Neural progenitor cell (in vitro differentiated cells): Measurements from ENCODE around the gene FFAR1. TPM values are rescaled to one million over a fixed set of nuclear protein-coding genes. Genes with fewer than 3 reads are reported as not detected.
A peak's percentile ranks its signal among the peaks of the same experiment; 100 is the strongest.

Experiments used
- DNase-seq: peaks from one replicate; pipeline ENCODE4 v3.0.0-alpha.2; 2016; ENCODE audit warnings: low spot score
- H2AFZ ChIP-seq: fragments of 200-600 bp; sonication (generic); replicated peaks from 2 replicates; pipeline ENCODE4 v1.6.1; 2016; ENCODE audit warnings: antibody characterized with exemption
- H3F3A ChIP-seq: fragments of 200-600 bp; sonication (generic); 2 replicates; pipeline ENCODE4 v1.6.1; 2016; ENCODE audit warnings: antibody characterized with exemption, low read depth
- H3K27ac ChIP-seq: fragments of 200-600 bp; sonication (generic); 2 replicates; pipeline ENCODE4 v1.5.1; 2016; ENCODE audit warnings: mild to moderate bottlenecking
- H3K27me3 ChIP-seq: fragments of 200-600 bp; sonication (generic); 2 replicates; pipeline ENCODE4 v1.6.1; 2016; ENCODE audit warnings: mild to moderate bottlenecking, moderate library complexity
- H3K36me3 ChIP-seq: fragments of 200-600 bp; sonication (generic); 2 replicates; pipeline ENCODE4 v1.5.1; 2016
- H3K4me1 ChIP-seq: fragments of 200-600 bp; sonication (generic); 2 replicates; pipeline ENCODE4 v1.6.1; 2016; ENCODE audit warnings: mixed run types
- H3K4me2 ChIP-seq: fragments of 200-600 bp; sonication (generic); 2 replicates; pipeline ENCODE4 v1.6.1; 2016
- H3K4me3 ChIP-seq: fragments of 200-600 bp; sonication (generic); 2 replicates; pipeline ENCODE4 v1.5.1; 2016
- H3K79me2 ChIP-seq: fragments of 200-600 bp; sonication (generic); 2 replicates; pipeline ENCODE4 v1.6.1; 2016; ENCODE audit warnings: low read depth
- H3K9ac ChIP-seq: fragments of 200-600 bp; sonication (generic); 2 replicates; pipeline ENCODE4 v1.6.1; 2016
- H3K9me3 ChIP-seq: fragments of 200-600 bp; sonication (generic); 2 replicates; pipeline ENCODE4 v1.5.1; 2016; ENCODE audit warnings: low read depth
- H4K20me1 ChIP-seq: fragments of 200-600 bp; sonication (generic); 2 replicates; pipeline ENCODE4 v1.6.1; 2016; ENCODE audit warnings: low read depth
- H3K27ac Mint-ChIP-seq: 3 replicates; pipeline ENCODE4 v1.8.0; 2021; ENCODE audit warnings: mixed read lengths
- H3K27me3 Mint-ChIP-seq: 2 replicates; pipeline ENCODE4 v1.8.0; 2022; ENCODE audit warnings: low read depth, mild to moderate bottlenecking, inconsistent platforms, moderate library complexity, mixed read lengths; ENCODE audit not compliant: insufficient read depth
- H3K36me3 Mint-ChIP-seq: 3 replicates; pipeline ENCODE4 v1.8.0; 2021; ENCODE audit warnings: mixed read lengths
- H3K4me1 Mint-ChIP-seq: 3 replicates; pipeline ENCODE4 v1.8.0; 2021; ENCODE audit warnings: mixed read lengths
- H3K4me3 Mint-ChIP-seq: 3 replicates; pipeline ENCODE4 v1.8.0; 2021; ENCODE audit warnings: mild to moderate bottlenecking, moderate library complexity, mixed read lengths
- H3K9me3 Mint-ChIP-seq: 3 replicates; pipeline ENCODE4 v1.8.0; 2020; ENCODE audit warnings: mixed read lengths
- EZH2 ChIP-seq: fragments of 200-600 bp; sonication (generic); IDR thresholded peaks from 2 replicates; pipeline ENCODE4 v1.6.1; 2017; ENCODE audit warnings: antibody characterized with exemption, mild to moderate bottlenecking, moderate library complexity
- EZH2phosphoT487 ChIP-seq: fragments of 200-600 bp; sonication (generic); IDR thresholded peaks from 2 replicates; pipeline ENCODE4 v1.6.1; 2017; ENCODE audit warnings: antibody characterized with exemption
- total RNA-seq: library from RNA; depleted of rRNA; stranded (reverse); fragments of >200 nt; gene quantifications from 2 replicates; pipeline ENCODE4 v1.2.3, GENCODE V29; 2015; ENCODE audit warnings: low replicate concordance
- TF ChIP-seq, protein P1 (sequence below): fragments of 200-600 bp; sonication (generic); IDR thresholded peaks from 2 replicates; pipeline ENCODE4 v1.5.1; 2017; ENCODE audit warnings: antibody characterized with exemption, mild to moderate bottlenecking

Gene FFAR1
- total RNA-seq, 1 donor from 2014 or later: not detected

- TF ChIP-seq EZH2phosphoT487 (no peak), EZH2 (no peak)
- TF ChIP-seq, protein P1, sequence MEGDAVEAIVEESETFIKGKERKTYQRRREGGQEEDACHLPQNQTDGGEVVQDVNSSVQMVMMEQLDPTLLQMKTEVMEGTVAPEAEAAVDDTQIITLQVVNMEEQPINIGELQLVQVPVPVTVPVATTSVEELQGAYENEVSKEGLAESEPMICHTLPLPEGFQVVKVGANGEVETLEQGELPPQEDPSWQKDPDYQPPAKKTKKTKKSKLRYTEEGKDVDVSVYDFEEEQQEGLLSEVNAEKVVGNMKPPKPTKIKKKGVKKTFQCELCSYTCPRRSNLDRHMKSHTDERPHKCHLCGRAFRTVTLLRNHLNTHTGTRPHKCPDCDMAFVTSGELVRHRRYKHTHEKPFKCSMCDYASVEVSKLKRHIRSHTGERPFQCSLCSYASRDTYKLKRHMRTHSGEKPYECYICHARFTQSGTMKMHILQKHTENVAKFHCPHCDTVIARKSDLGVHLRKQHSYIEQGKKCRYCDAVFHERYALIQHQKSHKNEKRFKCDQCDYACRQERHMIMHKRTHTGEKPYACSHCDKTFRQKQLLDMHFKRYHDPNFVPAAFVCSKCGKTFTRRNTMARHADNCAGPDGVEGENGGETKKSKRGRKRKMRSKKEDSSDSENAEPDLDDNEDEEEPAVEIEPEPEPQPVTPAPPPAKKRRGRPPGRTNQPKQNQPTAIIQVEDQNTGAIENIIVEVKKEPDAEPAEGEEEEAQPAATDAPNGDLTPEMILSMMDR: no peak
- Histone ChIP-seq H3K36me3 (no peaks in the 10 kb centered on the region), H3K9ac (no peak overlapping the region), H3K4me2 (no peak overlapping the region), H2AFZ (no peak overlapping the region), H4K20me1 (no peaks in the 10 kb centered on the region), H3K4me1 (no peaks in the 10 kb centered on the region), H3K27me3 (no peaks in the 10 kb centered on the region), H3K9me3 (no peaks in the 10 kb centered on the region), H3F3A (no peaks in the 10 kb centered on the region), H3K79me2 (no peaks in the 10 kb centered on the region), H3K27ac (no peak overlapping the region), H3K4me3 (no peak overlapping the region)
- no peaks in the 10 kb centered on the region for H3K27me3 Mint-ChIP-seq
- peaks cover 8% of the 10 kb centered on the region for H3K4me1 Mint-ChIP-seq
- no peak for DNase-seq
- no peak overlapping the region for H3K4me3 Mint-ChIP-seq
- H3K9me3 Mint-ChIP-seq: no peaks in the 10 kb centered on the region
- no peak overlapping the region for H3K27ac Mint-ChIP-seq
- no peaks in the 10 kb centered on the region for H3K36me3 Mint-ChIP-seq
These were observed 14.7 kb downstream of the FFAR1 start for GRCh38 chr19:35362261-35363000.

- H3F3A ChIP-seq: no peaks in the 10 kb centered on the region
- H3K4me3 Mint-ChIP-seq: no peak overlapping the region
- H3K9me3 ChIP-seq: no peaks in the 10 kb centered on the region
- no peak overlapping the region for H3K9ac ChIP-seq
- no peaks in the 10 kb centered on the region for H4K20me1 ChIP-seq
- H3K4me1 ChIP-seq: no peaks in the 10 kb centered on the region
- no peak overlapping the region for H3K27ac ChIP-seq
- H3K4me2 ChIP-seq: no peak overlapping the region
- H2AFZ ChIP-seq: no peak overlapping the region
- peaks cover 8% of the 10 kb centered on the region for H3K4me1 Mint-ChIP-seq
- H3K36me3 ChIP-seq: no peaks in the 10 kb centered on the region
- TF ChIP-seq, protein P1: no peak
- TF ChIP-seq EZH2 (no peak), EZH2phosphoT487 (no peak)
- H3K4me3 ChIP-seq: no peak overlapping the region
- H3K9me3 Mint-ChIP-seq: no peaks in the 10 kb centered on the region
- no peaks in the 10 kb centered on the region for H3K27me3 Mint-ChIP-seq
- no peaks in the 10 kb centered on the region for H3K27me3 ChIP-seq
- peak overlapping the region; percentile 53 for H3K27ac Mint-ChIP-seq
- H3K79me2 ChIP-seq: no peaks in the 10 kb centered on the region
- no peak for DNase-seq
- H3K36me3 Mint-ChIP-seq: no peaks in the 10 kb centered on the region
These were observed 15.4 kb downstream of the FFAR1 start for GRCh38 chr19:35363001-35363590.

DNA sequence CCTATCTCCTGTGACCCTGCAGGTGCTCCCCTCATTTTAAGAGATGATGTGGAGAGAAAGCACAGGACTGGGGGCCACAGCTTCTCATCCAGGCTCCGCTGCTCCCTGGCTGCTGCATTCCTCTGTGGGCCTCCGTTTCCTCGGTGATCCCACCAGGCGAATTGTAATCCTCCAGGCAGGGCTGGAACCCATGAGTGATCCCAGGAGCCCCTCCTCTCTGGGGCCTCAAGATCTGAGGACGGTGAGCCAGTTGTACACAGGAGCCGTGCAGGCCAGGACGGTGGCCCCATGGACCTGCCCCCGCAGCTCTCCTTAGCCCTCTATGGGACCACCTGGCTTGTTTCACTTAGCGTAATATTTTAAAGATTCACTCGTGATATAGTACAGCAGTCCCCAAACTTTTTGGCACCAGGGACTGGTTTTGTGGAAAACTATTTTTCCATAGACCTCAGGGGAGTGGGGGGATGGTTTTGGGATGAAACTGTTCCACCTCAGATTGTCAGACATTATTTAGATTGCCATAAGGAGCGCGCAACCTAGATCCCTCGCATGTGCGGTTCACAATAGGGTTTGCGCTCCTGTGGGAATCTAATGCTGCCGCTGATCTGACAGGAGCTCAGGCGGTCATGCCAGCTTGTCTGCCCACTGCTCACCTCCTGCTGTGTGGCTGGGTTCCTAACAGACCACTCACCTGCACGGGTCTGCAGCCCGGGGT lies 16.2 kb downstream of the FFAR1 start:
- Mint-ChIP-seq H3K27ac (peak overlapping the region; percentile 53), H3K4me1 (peaks cover 8% of the 10 kb centered on the region), H3K27me3 (no peaks in the 10 kb centered on the region), H3K36me3 (no peaks in the 10 kb centered on the region), H3K9me3 (no peaks in the 10 kb centered on the region), H3K4me3 (no peak overlapping the region)
- Histone ChIP-seq H3K4me1 (no peaks in the 10 kb centered on the region), H3K27ac (no peak overlapping the region), H3K4me2 (no peak overlapping the region), H3K27me3 (no peaks in the 10 kb centered on the region), H3K79me2 (no peaks in the 10 kb centered on the region), H3K36me3 (no peaks in the 10 kb centered on the region), H3K4me3 (no peak overlapping the region), H2AFZ (no peak overlapping the region), H4K20me1 (no peaks in the 10 kb centered on the region), H3K9me3 (no peaks in the 10 kb centered on the region), H3K9ac (no peak overlapping the region), H3F3A (no peaks in the 10 kb centered on the region)
- TF ChIP-seq EZH2phosphoT487 (no peak), EZH2 (no peak)
- TF ChIP-seq, protein P1: no peak
- no peak for DNase-seq
